GM23338 (cell line): ENCODE results near the gene MZT2A. TPM values are rescaled to one million over a fixed set of nuclear protein-coding genes. Genes with fewer than 3 reads are reported as not detected.
"Not testable (repeated sequence)": the region's sequence is repeated elsewhere in the genome, so short reads cannot be mapped to it uniquely, and the experiment has no call there.

Experiments
- ATAC-seq: fragments of 200-7000 bp; cut with Tn5 transposase; 3 replicates; pipeline ENCODE4 v1.9.1; 2020
- DNase-seq: peaks from one replicate; pipeline ENCODE4 v3.0.0-alpha.2; 2015; ENCODE audit warnings: low spot score
- H2AFZ ChIP-seq: fragments of 200-600 bp; sonication (generic); 2 replicates; pipeline ENCODE4 v1.8.0; 2016; ENCODE audit warnings: antibody characterized with exemption, mild to moderate bottlenecking, moderate library complexity
- H3F3A ChIP-seq: fragments of 200-600 bp; sonication (generic); replicated peaks from 2 replicates; pipeline ENCODE4 v1.8.0; 2017; ENCODE audit warnings: antibody characterized with exemption, mixed run types, low read depth
- H3K27ac ChIP-seq: fragments of 200-600 bp; sonication (generic); 2 replicates; pipeline ENCODE4 v1.6.1; 2016; ENCODE audit warnings: low read depth
- H3K27me3 ChIP-seq: fragments of 200-600 bp; sonication (generic); 2 replicates; pipeline ENCODE4 v1.8.0; 2016; ENCODE audit warnings: mild to moderate bottlenecking, mixed run types, moderate library complexity; ENCODE audit not compliant: insufficient read depth
- H3K36me3 ChIP-seq: fragments of 200-600 bp; sonication (generic); 2 replicates; pipeline ENCODE4 v1.8.0; 2016; ENCODE audit warnings: mild to moderate bottlenecking; ENCODE audit not compliant: insufficient read depth
- H3K4me1 ChIP-seq: fragments of 200-600 bp; sonication (generic); 2 replicates; pipeline ENCODE4 v1.8.0; 2016; ENCODE audit warnings: mild to moderate bottlenecking, moderate library complexity; ENCODE audit not compliant: insufficient read depth
- H3K4me2 ChIP-seq: fragments of 200-600 bp; sonication (generic); 2 replicates; pipeline ENCODE4 v1.7.1; 2017; ENCODE audit warnings: mixed run types
- H3K4me3 ChIP-seq: fragments of 200-600 bp; sonication (generic); 2 replicates; pipeline ENCODE4 v1.6.1; 2016; ENCODE audit warnings: mixed run types
- H3K79me2 ChIP-seq: fragments of 200-600 bp; sonication (generic); replicated peaks from 2 replicates; pipeline ENCODE4 v1.8.0; 2017; ENCODE audit warnings: mild to moderate bottlenecking; ENCODE audit not compliant: insufficient read depth
- H3K9me2 ChIP-seq: fragments of 200-600 bp; sonication (generic); 2 replicates; pipeline ENCODE4 v1.8.0; 2017; ENCODE audit not compliant: insufficient read depth
- H4K20me1 ChIP-seq: fragments of 200-600 bp; sonication (generic); replicated peaks from 2 replicates; pipeline ENCODE4 v1.8.0; 2017; ENCODE audit warnings: mild to moderate bottlenecking; ENCODE audit not compliant: insufficient read depth
- H3K27ac Mint-ChIP-seq: 2 replicates; pipeline ENCODE4 v1.8.0; 2020; ENCODE audit warnings: inconsistent platforms, mild to moderate bottlenecking, moderate library complexity, mixed read lengths
- H3K27me3 Mint-ChIP-seq: 3 replicates; pipeline ENCODE4 v1.8.0; 2022; ENCODE audit warnings: low read depth, mild to moderate bottlenecking, moderate library complexity, mixed read lengths, inconsistent platforms; ENCODE audit not compliant: insufficient read depth, poor library complexity
- H3K36me3 Mint-ChIP-seq: 3 replicates; pipeline ENCODE4 v1.8.0; 2021; ENCODE audit warnings: low read depth, mild to moderate bottlenecking, inconsistent platforms, moderate library complexity, mixed read lengths
- H3K4me1 Mint-ChIP-seq: 3 replicates; pipeline ENCODE4 v1.8.0; 2020; ENCODE audit warnings: mild to moderate bottlenecking, inconsistent platforms, mixed read lengths
- H3K4me3 Mint-ChIP-seq: 3 replicates; pipeline ENCODE4 v1.8.0; 2021; ENCODE audit warnings: moderate library complexity, mild to moderate bottlenecking, inconsistent platforms, mixed read lengths
- H3K9me3 Mint-ChIP-seq: 3 replicates; pipeline ENCODE4 v1.8.0; 2020; ENCODE audit warnings: moderate library complexity, mild to moderate bottlenecking, inconsistent platforms, mixed read lengths
- polyA plus RNA-seq: library from polyadenylated mRNA; unstranded; fragments of >200 nt; fragmentation: Nextera tagmentation; extraction: Ambion mirVana; gene quantifications from 2 replicates; pipeline ENCODE4 v1.2.1, GENCODE V29; 2016
- total RNA-seq: library from RNA; depleted of rRNA; stranded (reverse); fragments of >200 nt; shearing (Covaris generic); gene quantifications from 2 replicates; pipeline ENCODE4 v1.2.3, GENCODE V29; 2014

MZT2A gene
- total and polyA plus RNA-seq, 2 experiments from 2014 or later, result 69.0 to 120 TPM

- H3K4me3 Mint-ChIP-seq, H3K79me2 ChIP-seq, H3K4me1 Mint-ChIP-seq, H3K4me2 ChIP-seq, H4K20me1 ChIP-seq, H3K27ac ChIP-seq, H3K4me1 ChIP-seq, H3K27ac Mint-ChIP-seq, H3K9me3 Mint-ChIP-seq, H3K9me2 ChIP-seq, H3K4me3 ChIP-seq, DNase-seq, H3F3A ChIP-seq, H3K36me3 ChIP-seq, ATAC-seq, H3K27me3 ChIP-seq, H2AFZ ChIP-seq: not testable (repeated sequence)
- Mint-ChIP-seq H3K27me3 (peaks cover 14% of the 10 kb centered on the region), H3K36me3 (peaks cover 16% of the 10 kb centered on the region)
Measured at GRCh38 chr2:131486201-131486902, 5.8 kb downstream of the MZT2A start.

GRCh38 chr2:131484906-131485460, 7.2 kb downstream of the MZT2A start:
- not testable (repeated sequence) for H3K9me3 Mint-ChIP-seq, DNase-seq, H3F3A ChIP-seq, H3K4me1 ChIP-seq, H2AFZ ChIP-seq, H4K20me1 ChIP-seq, H3K36me3 ChIP-seq, H3K4me3 Mint-ChIP-seq, ATAC-seq, H3K9me2 ChIP-seq, H3K27ac Mint-ChIP-seq, H3K4me2 ChIP-seq, H3K4me3 ChIP-seq, H3K27me3 ChIP-seq, H3K27ac ChIP-seq, H3K4me1 Mint-ChIP-seq, H3K79me2 ChIP-seq, H3K27me3 Mint-ChIP-seq
- H3K36me3 Mint-ChIP-seq, result peaks cover 13% of the 10 kb centered on the region

- H3K4me3 ChIP-seq, H3K79me2 ChIP-seq, H3K4me3 Mint-ChIP-seq, H3K27ac ChIP-seq, H3F3A ChIP-seq, H3K9me3 Mint-ChIP-seq, H3K4me2 ChIP-seq, H3K36me3 Mint-ChIP-seq, DNase-seq, ATAC-seq, H3K36me3 ChIP-seq, H3K9me2 ChIP-seq, H3K27me3 Mint-ChIP-seq, H3K27me3 ChIP-seq, H2AFZ ChIP-seq, H4K20me1 ChIP-seq, H3K27ac Mint-ChIP-seq, H3K4me1 Mint-ChIP-seq, H3K4me1 ChIP-seq: not testable (repeated sequence)
Measured at GRCh38 chr2:131483981-131484820, 8.0 kb downstream of the MZT2A start.

GRCh38 chr2:131482506-131483155, 9.6 kb downstream of the MZT2A start:
- not testable (repeated sequence) for H3K79me2 ChIP-seq, H3K27ac Mint-ChIP-seq, ATAC-seq, H3K36me3 ChIP-seq, DNase-seq, H3K9me2 ChIP-seq, H3K27me3 ChIP-seq, H2AFZ ChIP-seq, H3K4me1 Mint-ChIP-seq, H3F3A ChIP-seq, H3K4me3 Mint-ChIP-seq, H4K20me1 ChIP-seq, H3K27me3 Mint-ChIP-seq, H3K9me3 Mint-ChIP-seq, H3K4me2 ChIP-seq, H3K36me3 Mint-ChIP-seq, H3K27ac ChIP-seq, H3K4me1 ChIP-seq, H3K4me3 ChIP-seq

GRCh38 chr2:131480351-131480750, 11.8 kb downstream of the MZT2A start:
- H3K9me3 Mint-ChIP-seq, H3K4me2 ChIP-seq, H3K4me1 Mint-ChIP-seq, H3K79me2 ChIP-seq, H3K36me3 Mint-ChIP-seq, H3K4me3 Mint-ChIP-seq, H4K20me1 ChIP-seq, H3K27ac ChIP-seq, DNase-seq, H3K4me3 ChIP-seq, H3K27me3 ChIP-seq, H3K9me2 ChIP-seq, H2AFZ ChIP-seq, ATAC-seq, H3F3A ChIP-seq, H3K27me3 Mint-ChIP-seq, H3K27ac Mint-ChIP-seq, H3K36me3 ChIP-seq, H3K4me1 ChIP-seq: not testable (repeated sequence)

GRCh38 chr2:131478850-131479461, 13.2 kb downstream of the MZT2A start:
- H3K79me2 ChIP-seq, H3K4me3 ChIP-seq, H3K4me1 Mint-ChIP-seq, H3K27ac Mint-ChIP-seq, H3K9me3 Mint-ChIP-seq, H3K36me3 Mint-ChIP-seq, H3K4me1 ChIP-seq, H3K27me3 Mint-ChIP-seq, H3K36me3 ChIP-seq, ATAC-seq, DNase-seq, H3K27me3 ChIP-seq, H3K27ac ChIP-seq, H3F3A ChIP-seq, H3K4me2 ChIP-seq, H4K20me1 ChIP-seq, H3K9me2 ChIP-seq, H2AFZ ChIP-seq, H3K4me3 Mint-ChIP-seq: not testable (repeated sequence)
